Stimulated activated CD4-positive, alpha-beta T cell treated with anti-CD3 and anti-CD28 coated beads, Interleukin-2, amount 100 ng/mL, for 4 hours (primary cell): ENCODE results near the gene EFCAB6.

Experiments
- DNase-seq: peaks from one replicate; pipeline ENCODE4 v3.0.0-alpha.2; 2020; ENCODE audit warnings: low read depth

The EFCAB6 gene

DNA sequence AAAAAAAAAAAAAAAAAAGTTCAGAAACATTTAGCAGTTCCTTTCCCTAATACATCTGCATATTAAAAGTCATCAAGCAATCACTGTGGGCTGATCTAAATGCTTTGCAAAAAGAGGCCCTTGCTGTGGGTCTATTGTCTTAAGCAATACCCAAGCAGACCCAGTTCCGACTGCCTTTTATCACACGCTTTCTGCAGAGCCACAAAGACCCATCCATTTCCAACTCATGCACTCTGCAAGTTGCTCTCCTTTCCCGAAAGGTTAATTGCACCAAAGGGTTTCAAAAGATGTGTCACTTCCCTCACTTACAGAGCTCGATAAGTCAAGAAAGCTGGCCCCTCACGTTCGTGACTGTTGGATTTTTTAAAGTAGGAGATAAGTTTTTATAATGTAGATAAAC lies 261.4 kb downstream of the EFCAB6 start:
- no peak for DNase-seq

DNA sequence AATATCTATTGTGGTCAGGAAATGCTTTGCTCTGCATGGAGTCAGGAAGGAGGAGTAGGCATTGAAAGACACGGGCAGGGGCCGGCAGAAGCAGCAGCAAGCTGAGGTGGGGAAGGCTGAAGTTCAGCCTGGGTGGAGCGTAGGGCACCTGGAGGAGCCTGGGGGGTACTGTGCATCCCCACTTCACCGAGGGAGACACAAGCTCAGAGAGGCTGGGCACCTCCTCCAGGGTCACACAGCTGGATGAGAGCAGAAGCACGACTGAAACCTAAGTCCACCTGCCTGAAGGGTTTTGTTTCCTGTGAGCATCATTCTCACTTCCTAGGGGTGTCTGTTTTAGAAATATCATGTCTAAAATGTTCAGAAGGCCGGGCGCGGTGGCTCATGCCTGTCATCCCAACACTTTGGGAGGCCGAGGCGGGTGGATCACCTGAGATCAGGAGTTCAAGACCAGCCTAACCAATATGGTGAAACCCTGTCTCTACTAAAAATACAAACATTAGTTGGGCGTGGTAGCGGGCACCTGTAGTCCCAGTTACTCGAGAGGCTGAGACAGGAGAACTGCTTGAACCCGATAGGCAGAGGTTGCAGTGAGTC lies 262.0 kb downstream of the EFCAB6 start:
- DNase-seq: no peak

DNA sequence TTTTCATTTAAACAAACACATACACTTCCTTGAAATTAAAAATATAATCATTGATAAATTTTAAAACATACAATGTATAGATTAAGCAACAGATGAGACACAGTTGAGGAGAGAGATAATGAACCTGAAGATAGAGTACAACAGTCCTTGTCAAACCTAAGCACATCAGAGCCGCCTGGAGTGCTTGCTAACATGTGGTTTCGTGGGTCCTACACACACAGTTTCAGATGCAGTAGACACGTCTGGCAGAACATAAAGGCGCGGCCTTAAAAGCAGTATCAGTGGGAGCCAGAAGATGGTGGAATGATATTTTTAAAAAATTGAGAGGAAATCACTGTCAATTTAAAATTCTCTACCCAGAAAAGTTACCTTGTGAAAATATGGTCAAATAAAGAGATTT lies 265.9 kb downstream of the EFCAB6 start:
- no peak for DNase-seq

DNA sequence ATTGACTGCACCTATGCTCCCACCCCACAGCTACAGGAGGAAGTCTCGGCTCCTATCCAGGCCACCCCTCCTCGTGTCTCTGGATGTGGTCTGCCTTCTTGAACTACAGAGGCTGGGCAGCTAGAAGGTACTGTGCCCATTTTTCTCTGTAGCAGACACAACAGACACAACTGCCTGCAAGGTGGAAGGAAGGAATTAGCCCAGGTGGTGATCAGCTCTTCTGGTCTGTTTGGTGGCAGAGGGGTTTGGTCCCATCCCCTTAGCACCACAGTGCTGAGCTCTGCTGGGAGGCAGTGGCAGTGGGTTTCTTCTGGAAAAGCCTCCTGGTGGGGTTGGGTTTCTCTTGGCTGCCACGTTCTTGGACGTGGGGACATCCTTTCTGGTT lies 267.8 kb downstream of the EFCAB6 start:
- no peak for DNase-seq

DNA sequence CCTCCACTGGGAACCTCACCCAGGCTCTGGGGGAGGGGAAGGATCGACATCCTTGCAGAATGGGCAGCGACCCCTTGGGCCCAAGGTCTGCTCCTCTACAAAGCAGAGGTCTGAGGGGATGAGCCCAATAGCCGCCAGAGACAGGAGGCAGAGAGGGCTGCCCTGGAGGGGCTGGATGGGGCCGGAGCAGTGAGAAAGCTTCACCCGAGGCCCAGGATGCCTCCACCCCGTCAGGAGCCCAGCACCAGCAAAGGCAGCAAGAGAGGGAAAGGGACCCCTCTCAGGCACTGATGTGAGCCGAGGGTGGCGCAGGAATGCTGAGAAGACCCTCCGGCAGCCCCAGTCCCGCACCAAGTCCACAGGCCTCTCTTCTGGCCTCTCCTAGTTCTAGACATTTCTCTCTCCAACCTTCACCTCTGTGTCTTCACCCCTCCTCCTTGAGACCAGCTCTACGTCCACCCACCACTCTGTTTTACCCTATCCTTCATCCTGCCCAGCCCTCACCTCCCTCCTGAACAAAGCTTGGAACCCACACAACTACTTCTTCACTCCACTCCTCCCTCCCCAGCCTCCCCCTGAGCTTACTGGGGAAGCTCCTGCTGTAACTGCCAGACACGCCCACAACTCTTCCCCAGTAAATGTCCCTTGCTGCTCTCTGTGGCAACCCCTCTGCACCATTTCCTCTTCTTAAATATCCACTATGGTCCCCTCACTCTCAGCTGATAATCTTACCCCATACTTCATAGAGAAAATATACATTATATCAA lies 268.4 kb downstream of the EFCAB6 start:
- no peak for DNase-seq

DNA sequence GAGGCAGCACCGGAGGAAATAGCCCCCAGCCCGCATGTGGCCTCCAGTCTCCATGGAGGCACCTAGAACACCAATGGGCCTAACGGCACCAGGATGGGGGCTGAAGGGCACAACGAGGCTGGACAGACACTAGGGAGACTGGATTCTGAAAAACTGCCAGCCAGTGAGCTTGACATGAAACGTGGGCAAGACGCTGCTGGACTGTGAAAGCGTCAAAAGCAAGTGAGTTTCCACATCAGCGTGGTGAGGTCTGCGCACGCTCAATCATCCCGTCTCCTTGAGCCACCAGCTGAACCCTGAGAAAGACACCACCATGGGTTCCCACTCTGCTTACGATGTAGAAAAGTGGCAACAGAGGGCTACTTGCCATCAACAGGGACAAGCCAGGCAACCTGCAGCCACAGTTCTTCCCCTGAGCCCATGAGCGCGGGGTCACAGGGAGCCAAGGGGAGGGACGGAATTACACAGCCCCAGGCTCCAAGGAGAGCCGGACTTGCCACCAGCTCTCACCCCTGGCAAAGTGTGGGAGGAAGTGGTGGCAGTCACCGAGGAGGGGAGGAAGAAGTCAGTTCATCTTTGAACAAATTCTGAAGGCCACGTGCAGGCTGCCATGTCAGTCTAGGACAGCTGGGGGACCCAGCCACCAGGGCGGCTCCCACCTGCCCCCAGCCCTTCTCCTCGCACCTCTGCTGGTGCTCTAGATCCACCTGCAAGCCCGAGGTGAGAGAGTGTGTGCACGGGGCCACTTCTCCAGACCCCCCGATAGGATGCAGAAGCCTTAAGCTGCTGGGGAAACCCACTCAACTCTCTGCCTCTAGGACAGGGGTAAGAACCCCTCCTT lies 269.2 kb downstream of the EFCAB6 start:
- no peak for DNase-seq

DNA sequence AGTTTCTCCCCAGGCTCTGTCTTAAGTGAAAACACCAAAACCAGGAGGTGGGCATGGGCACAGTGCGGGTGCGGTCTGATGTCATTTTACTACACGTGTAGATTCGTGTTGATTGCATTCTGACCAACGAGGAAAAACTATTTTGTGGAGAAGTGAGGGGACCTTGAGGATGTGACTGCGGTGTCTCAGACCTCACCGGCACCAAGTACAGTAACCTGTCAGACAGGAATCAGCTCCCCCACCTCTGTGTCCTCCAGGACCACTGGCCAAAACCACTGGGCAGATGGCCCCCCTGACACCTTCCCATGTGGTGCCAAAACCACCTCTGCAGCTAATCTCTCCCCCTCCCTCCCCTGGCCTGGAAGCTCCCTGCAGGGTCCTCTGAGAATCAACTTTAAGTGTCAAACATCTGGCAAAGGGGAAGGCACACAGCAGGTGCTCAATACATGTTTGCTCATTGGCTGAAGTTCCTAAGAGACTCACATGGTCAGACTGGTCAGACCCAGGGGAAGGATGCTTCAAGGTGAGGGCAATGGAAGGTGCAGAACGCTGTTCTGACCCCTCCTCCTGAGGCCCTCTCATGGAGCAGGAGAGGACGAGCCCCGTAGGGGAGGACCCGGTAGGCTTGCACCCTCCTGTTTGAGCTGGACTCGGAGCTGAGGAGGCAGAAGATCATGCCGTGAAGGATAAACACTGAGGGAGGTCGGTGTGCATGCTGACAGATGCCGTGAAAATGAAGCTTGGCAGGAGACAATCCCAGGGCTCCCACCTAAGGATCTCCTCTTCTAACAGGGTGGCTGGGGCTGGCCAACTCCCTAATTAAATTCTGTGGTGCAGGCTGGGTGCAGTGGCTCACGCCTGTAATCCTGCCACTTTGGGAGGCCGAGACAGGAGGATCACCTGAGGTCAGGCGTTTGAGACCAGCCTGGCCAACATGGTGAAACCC lies 270.4 kb downstream of the EFCAB6 start:
- no peak for DNase-seq

DNA sequence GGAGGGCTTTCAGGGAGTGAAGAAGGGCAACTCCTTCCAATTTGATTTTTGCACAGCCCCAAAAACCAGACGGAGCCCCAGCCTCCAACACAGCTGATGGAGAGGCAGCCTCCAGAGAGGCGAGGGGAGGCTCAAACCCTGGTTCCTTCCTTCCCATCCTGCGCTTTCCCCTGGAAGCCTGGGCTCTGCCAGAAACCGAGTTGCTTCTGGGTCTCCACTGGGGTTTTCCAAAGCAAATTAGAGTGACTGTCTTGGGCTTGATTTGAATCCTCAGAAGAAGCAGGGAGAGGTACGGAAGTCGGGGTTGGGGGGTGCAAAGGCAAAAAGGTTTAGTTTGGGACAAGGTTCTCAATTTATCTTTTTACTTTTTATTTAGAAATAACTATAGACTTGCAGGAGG lies 271.1 kb downstream of the EFCAB6 start:
- DNase-seq: no peak

DNA sequence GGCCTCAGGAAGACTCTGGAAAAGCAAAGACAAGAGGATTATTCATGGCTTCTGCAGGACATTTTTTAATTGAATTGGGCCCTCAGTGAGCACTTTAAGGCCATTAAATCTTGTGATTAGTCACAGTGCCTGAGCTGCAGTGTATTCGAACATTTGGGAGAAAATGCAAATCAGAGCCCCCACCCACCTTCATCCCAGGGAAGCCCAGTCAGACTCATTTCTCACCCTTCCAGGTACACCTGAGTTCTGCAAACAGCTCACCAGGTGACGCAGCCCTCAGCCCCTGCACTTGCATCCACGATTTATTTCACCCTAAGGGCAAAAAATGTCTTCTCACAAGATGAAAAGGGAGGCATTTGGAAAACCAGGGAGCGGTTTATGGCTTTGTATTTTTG lies 271.6 kb downstream of the EFCAB6 start:
- DNase-seq: no peak

DNA sequence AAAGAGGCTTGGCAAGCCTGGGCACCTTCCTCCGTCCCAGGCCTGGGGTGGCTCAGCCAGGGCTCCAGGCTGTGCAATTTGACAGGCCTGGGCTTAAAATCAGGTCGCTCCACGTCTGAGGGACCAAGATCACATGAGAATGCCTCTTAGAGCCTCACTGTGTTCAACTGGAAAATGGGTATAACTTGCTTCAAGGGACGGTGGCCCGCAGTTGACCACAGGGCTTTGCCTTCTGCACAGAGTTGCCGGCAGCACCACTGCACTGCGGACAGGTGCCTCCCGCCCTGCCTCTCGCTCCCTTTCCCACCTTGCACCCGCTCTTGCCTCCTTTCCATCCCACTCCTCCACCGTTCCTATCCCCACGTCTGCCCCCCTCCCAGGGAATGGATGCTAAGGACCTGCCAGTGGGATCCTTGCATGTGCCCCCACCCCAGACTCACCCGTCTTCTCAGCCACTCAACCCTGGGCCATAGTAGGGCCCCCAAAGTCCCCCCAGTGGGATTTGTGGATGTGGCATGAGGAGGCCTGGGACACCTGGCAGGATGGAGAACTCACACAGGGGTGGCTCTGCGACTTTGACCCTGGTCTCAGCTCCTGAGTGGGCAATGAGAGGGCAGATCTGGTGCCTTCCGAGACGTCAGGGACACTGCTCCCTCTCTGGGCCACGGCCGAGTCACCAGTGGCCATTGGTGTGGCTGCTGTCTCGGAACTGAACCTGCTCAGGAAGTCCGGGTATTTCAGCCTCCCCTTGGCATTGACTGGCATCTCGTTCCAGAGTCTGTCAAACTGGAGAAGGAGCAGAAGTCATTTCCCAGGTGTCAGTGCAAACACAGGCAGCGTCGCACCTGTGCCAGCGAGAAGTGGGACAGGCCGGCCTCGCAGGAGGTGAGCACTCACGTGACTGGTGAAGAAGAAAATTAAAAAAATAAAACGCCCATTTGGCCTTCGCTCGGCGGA lies 272.3 kb downstream of the EFCAB6 start:
- DNase-seq: no peak

DNA sequence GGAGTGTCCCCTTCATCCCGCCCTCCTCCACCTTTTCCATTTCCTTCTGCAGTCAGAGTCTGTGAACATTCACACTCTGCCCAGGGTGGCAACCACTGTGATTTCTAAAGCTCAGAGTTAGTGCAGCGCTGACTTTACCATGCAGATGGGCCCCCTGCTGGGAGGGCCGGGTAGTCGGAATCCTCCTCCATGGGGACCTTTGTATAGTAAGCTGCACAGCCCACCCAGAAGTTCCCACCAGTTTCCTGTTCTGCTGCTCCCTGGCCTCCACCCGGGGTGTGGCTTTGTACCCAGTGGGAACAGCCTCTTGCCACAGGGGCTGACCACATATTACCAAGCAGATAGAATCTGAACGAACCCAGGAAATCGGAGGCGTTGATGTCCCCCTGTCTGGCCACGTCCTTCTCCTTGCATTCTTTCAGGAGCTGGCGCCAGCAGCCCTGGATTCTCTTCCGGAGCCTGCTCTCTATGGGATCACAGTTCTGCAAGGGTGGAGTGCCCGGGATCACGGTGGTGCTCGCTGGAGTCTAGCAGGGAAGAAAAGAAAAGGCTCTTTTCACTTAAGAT lies 275.0 kb downstream of the EFCAB6 start:
- no peak for DNase-seq

DNA sequence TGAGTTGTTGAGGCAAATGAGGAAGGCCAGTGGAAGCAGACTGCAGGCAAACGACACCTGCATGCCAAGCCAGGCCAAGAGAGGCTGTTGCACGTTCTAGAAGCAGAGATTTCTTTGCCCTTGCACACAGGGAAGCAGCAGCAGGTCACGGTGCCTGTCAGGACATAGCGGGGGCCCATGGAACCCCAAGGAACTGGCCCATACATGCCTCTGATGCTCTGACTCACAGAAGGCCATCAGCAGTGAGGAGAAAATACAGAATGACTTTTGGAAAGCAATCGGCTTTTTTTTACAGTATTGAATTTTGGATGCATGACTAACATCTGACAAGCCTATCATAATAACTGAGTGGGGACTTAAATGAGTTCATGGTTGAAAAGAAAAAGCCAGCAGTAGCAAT lies 276.4 kb downstream of the EFCAB6 start:
- no peak for DNase-seq

DNA sequence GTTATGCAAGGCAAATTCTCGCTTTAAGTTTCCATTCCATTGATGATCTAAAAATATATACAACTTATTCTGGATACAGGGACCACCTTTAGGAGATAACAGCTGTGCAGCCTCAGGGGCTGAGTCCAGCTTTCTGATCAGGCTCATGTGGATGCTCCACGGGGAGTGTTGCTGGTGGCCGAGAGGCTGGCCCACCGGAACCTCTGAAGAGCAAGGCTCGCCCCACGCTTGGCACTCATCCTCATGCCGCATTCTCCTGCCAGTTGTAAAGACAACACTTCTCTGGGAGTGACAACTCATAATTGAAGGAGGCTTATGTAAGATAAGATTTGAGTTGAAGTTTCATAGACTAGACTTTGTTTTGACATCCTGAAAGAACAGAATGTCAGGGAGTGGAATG lies 276.8 kb downstream of the EFCAB6 start:
- DNase-seq: no peak

DNA sequence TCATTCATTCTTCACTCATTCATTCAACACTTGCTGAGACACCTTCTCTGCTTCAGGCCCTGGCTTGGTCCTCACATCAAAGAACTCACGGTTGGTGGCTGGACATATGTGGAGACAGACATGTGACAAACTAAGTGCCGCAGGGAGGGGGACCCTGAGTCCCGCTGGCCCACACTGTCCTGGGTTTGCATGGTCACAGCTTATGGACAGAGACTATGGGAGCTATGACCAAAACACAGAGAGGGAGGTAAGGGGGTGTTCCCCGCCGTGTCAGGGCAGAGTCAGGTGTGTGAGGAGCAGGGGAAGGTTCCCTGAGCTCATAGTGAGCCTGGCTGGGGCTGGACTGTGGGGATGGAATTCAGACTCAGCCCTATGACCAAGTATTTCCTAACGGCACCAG lies 277.2 kb downstream of the EFCAB6 start:
- no peak for DNase-seq

DNA sequence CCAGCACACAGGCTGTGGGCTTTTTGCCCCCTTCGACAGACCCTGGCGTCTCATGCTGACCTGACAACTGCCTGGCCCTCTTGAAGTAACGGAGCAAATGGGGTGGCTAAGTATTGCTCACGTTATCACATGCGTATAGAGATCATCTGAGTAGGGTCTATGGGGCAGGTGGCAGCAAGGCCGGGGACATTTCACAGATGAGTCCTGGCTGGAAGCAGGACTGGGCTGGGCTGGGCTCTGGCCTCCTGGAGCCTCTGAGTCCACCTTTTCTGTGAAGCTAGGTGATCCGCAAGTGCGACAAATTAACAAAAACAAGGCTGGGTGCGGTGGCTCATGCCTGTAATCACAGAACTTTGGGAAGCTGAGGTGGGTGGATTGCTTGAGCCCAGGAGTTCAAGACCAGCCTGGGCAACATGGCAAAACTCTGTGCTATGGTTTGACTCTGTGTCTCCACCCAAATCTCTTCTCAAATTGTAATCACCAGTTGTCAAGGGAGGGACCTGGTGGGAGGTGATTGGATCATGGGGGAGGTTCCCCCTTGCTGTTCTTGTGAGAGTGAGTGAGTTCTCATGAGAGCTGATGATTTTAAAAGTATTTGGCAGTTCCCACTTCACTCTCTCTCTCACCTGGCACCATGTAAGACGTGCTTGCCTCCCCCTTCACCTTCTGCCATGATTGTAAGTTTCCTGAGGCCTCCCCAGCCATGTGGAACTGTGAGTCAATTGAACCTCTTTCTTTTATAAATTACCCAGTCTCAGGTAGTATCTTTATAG lies 278.3 kb downstream of the EFCAB6 start:
- no peak for DNase-seq

DNA sequence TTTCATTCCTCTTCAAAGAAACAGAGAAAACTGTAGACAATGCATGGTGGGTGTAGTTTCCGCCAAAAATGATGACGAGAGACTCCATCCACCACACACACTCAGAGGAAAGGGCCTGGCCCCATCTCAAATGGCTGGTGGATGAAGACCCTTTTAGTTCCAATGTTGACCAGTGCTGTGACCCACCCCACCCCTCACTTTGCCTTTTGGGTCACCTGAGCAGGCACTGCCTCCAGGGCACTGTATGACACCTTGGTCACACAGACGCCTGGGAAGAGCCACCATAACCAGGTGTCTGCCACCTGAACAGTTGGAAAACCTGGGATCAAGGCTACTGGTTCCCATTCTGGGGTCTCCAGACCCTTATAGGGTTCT lies 279.0 kb downstream of the EFCAB6 start:
- no peak for DNase-seq

DNA sequence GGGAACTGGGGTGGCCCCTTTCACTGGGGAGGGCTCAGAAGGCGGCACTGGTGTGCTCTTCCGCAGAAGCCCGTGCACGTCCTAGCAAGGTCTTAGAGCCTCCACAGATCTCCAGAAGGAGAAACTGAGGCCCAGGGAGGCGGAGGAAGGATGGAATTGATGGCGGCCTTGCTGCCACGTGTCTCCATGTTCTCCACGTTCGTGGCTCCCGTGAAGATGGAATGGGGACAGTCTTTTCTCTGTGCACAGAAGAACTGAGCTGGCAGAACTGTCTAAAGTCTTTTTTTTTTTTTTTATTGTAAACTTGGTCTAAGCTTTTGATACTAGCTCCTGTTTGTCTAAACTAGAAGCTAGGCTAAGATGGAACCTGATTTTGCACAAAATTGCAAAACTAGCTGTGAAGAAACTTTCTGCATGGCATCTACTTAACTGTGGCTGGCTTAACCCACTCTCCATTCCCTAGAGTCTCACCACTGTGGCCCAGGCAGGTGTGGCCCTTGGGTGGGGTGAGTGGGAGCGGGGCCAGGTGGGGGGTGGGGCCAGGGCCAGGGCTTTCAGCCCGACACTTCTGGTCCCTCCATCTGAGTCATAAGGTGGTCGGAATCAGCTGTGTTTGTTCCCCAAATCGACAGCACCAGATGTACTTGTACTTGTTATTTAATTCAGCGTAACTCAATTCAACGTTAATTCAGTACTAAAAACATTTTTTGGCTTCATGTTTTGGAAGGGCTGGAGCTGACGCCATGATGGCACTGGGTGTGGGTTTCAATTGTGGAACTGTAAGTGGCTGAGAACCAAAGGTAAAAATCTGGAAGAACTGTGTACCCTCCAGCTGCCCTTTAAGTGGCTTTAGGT lies 279.6 kb downstream of the EFCAB6 start:
- DNase-seq: no peak

DNA sequence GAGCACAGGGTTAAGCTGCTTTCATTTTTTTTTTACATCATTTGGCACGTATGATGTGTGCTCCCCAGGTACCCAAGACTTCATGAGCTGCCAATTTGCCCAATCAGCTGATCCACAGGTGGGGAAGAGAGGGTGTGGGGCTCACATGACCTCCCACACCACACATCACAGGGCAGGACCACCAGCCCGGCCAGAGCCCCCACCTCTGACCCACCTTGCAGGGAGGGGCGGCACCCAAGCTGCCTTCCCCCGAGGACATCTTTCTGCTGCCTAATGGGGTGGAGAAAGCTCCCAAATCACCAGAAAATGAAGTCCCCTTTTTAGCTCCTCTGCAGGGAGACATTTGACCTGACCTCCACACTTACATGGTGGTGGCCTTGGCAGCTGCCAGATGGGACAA lies 280.5 kb downstream of the EFCAB6 start:
- DNase-seq: no peak
